Left cardiac atrium (tissue), 4 donors: ENCODE measurements around the gene CYP46A1. TPM values are rescaled to one million over a fixed set of nuclear protein-coding genes. Genes with fewer than 3 reads are reported as not detected.

Experiments used
- ATAC-seq, 2 donors: fragments of 200-7000 bp; cut with Tn5 transposase; one replicate each; pipeline ENCODE4 v1.9.1; 2020; ENCODE audit warnings: mild to moderate bottlenecking in 2 of 2, moderate library complexity in 2 of 2
- DNase-seq: peaks from one replicate; pipeline ENCODE4 v3.0.0-alpha.2; 2020
- intact Hi-C, 2 donors: fragments of 100-400 bp; cut with DNase I; formaldehyde crosslinking; loops; one replicate each; pipeline versions ENCODE4 v1.14.1 to v1.15.1; 2022 to 2023
- total RNA-seq, 2 donors: library from RNA; stranded (reverse); fragmentation: NEBNext Ultra II Directional; extraction: Animal tissue kit (Norgen Biotek cat#: 25700); gene quantifications; one replicate each; pipeline ENCODE4 v1.2.1, GENCODE V29; 2021
- donor health status: DM: no; HTN: yes; CAD: no.
- donor health status: DM: no; HTN: yes; CAD: no; lungs with severe emphysema.
- donor health status: DM: yes; HTN: yes; CAD: no.
- donor health status: Dilated cardiomyopathy.

The CYP46A1 gene
- total RNA-seq, 2 donors from 2014 or later = 4.1 to 4.7 TPM

- no peak for DNase-seq
- ATAC-seq = no peak
- intact Hi-C loops = no loop called here
Observed at GRCh38 chr14:99721792-99722516, 37.9 kb downstream of the CYP46A1 start.

GRCh38 chr14:99722741-99723140 is 38.6 kb downstream of the CYP46A1 start:
- intact Hi-C loops = no loop called here
- no peak for ATAC-seq
- no peak for DNase-seq

GRCh38 chr14:99724196-99724891 is 40.2 kb downstream of the CYP46A1 start:
- no peak for ATAC-seq
- no peak for DNase-seq
- intact Hi-C loops = no loop called here

GRCh38 chr14:99724939-99725773 is 41.1 kb downstream of the CYP46A1 start:
- intact Hi-C loops = no loop called here
- no peak for ATAC-seq
- DNase-seq = no peak

GRCh38 chr14:99725774-99726537 is 41.9 kb downstream of the CYP46A1 start:
- ATAC-seq (no peak), DNase-seq (no peak)
- intact Hi-C loops = no loop called here

GRCh38 chr14:99726538-99727095 is 42.5 kb downstream of the CYP46A1 start:
- no peak for DNase-seq
- intact Hi-C loops = no loop called here
- ATAC-seq = no peak

- ATAC-seq (no peak), DNase-seq (no peak)
- intact Hi-C loops = no loop called here
Observed at GRCh38 chr14:99727096-99727870, 43.2 kb downstream of the CYP46A1 start.

- intact Hi-C loops = no loop called here
- no peak for ATAC-seq
- DNase-seq = no peak
Observed at GRCh38 chr14:99728231-99728920, 44.3 kb downstream of the CYP46A1 start.

GRCh38 chr14:99728981-99729451 is 44.9 kb downstream of the CYP46A1 start:
- DNase-seq = no peak
- ATAC-seq = no peak
- intact Hi-C loops = no loop called here

GRCh38 chr14:99729991-99730875 is 46.1 kb downstream of the CYP46A1 start:
- DNase-seq (peak; percentile 74), ATAC-seq (peak; percentile 64 to 80)
- intact Hi-C loops = loop anchor here (2.0 to 5.0 kb wide), 3 partner anchors 62 to 157 kb away; partner anchors contain the start of gene EML1 (in 2 of the 2)

GRCh38 chr14:99730876-99731546 is 46.9 kb downstream of the CYP46A1 start:
- ATAC-seq (peak in 1 of 2 donors; percentile 1), DNase-seq (peak; percentile 20)
- intact Hi-C loops = loop anchor here (2.0 to 5.0 kb wide), 3 partner anchors 61 to 156 kb away; partner anchors contain the start of gene EML1 (in 2 of the 2)

GRCh38 chr14:99731547-99732435 is 47.7 kb downstream of the CYP46A1 start:
- ATAC-seq (peak in 1 of 2 donors; percentile 7), DNase-seq (peak; percentile 13)
- intact Hi-C loops = loop anchor here (2.0 to 5.0 kb wide), 3 partner anchors 61 to 156 kb away; partner anchors contain the start of gene EML1 (in 2 of the 2)

GRCh38 chr14:99732436-99733210 is 48.5 kb downstream of the CYP46A1 start:
- DNase-seq (peak; percentile 22), ATAC-seq (no peak)
- intact Hi-C loops = loop anchor here (5.0 kb wide), 2 partner anchors 60 to 155 kb away; partner anchors contain the start of gene EML1 (in 2 of the 2)

GRCh38 chr14:99733211-99733539 is 49.1 kb downstream of the CYP46A1 start:
- DNase-seq = no peak
- no peak for ATAC-seq
- intact Hi-C loops = loop anchor here (5.0 kb wide), 2 partner anchors 59 to 154 kb away; partner anchors contain the start of gene EML1 (in 2 of the 2)
